NCI-H774 (cell line): ENCODE measurements around the gene TLK1.

Experiments
- DNase-seq: peaks from one replicate; lab custom pipeline; 2025; lab: John Stamatoyannopoulos, UW

TLK1 gene

GRCh38 chr2:170966648-170967396, 193.9 kb downstream of the TLK1 start:
- DNase-seq, result no peak

DNA sequence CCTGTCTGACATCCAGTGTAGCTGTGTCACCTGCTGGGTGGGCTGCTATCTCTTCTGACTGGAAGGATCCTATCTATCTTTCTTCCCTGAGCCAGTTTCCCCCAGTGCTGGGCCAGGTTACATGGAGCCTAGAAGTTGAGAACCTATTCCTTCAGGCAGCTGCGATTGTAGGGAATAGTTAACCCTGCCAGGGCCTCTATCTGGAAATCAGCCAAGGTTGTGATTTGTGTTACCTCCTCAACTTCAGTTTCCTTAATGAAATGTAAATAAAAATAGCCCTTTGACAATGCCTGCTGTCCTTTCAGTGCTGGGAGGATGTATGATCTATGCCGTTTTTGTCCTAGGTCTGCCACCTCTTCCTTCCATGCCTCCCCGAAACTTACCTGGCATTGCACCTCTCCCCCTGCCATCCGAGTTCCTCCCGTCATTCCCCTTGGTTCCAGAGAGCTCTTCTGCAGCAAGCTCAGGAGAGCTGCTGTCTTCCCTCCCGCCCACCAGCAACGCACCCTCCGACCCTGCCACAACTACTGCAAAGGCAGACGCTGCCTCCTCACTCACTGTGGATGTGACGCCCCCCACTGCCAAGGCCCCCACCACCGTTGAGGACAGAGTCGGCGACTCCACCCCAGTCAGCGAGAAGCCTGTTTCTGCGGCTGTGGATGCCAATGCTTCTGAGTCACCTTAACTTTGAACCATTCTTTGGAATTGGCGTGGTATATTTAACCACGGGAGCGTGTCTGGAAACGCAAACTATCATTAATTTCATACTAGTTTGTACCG, 195.1 kb downstream of the TLK1 start:
- no peak for DNase-seq

DNA sequence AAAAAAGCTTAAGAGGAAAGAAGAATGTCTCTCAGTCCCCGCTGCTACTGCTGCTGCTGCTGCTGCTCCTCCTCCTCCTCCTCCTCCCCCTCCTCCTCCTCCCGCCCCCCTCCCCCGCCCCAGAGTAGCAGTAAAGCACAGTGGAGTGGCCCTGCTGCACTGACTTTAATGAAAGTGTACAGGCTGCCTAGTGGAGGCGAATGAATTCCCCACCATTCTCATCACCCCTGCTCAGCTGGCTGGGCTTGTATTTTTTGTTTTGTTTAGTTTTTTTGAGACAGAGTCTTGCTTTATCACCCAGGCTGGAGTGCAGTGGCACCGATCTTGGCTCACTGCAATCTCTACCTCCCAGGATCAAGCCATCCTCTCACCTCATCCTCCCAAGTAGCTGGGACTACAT, 197.3 kb downstream of the TLK1 start:
- no peak for DNase-seq

- no peak for DNase-seq
Observed at GRCh38 chr2:170953941-170954340, 206.8 kb downstream of the TLK1 start.

DNA sequence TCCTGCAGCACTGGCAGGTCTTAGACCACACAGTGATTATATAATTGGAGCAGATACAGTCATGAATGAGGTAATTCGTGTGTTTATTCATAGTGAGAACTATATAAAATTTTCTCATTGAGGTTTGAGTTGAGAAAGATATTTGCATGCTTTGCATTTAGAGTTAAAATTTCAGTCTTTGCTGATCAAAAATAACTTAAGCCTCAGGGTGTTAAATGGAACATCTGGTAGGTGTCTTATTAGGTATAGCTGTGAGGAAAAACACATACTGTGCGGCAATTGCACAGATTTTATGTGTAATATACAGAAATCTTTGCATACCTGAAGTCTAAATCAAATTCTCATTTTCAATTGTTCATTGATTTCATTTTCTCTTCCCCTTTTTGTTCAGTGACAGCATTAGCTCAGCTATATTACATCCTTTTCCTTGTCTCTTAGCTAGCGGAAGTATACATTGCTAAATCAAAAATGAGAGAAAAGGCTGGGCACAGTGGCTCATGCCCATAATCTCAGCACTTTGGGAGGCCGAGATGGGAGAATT, 210.4 kb downstream of the TLK1 start:
- no peak for DNase-seq

- no peak for DNase-seq
Observed at GRCh38 chr2:170949415-170949814, 211.3 kb downstream of the TLK1 start.

DNA sequence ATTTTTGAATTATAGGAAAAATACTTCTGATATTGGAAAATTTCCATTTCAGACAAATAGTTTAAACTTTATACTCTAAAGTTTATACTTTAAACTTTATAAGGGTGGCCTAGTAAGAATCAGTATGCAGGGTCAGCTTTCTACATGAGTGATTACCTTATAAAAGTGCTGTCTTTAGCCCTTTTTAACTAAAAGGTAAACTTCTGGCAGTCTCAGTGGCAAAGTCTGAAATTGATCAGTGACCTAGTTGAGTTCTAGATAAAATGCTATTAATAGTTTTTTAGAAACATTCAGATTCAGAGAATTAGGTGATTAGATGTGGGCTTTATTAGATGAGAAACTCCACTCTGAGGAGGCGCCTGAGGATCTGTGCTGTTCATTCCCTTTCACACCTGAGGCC, 216.1 kb downstream of the TLK1 start:
- DNase-seq, result no peak

GRCh38 chr2:170943596-170943995, 217.1 kb downstream of the TLK1 start:
- no peak for DNase-seq

DNA sequence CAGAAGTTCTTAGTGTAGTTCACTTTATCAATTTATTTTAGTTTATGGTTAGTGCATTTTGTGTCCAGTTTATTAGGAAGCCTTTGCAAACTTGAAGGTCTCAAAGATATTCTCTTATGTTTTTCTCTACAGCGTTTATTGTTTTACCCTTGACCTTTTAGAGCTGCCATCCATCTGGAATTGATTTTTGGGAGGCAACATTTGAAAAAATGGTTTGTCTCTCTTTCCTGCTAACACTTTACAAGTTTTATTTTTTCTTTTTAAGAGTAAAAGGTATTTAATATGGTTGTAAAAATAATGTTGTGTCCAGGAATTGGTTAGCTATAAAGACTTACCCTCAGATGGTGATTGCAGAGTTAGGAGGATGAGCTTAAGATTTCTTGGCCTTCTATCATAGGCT, 217.7 kb downstream of the TLK1 start:
- DNase-seq, result no peak

DNA sequence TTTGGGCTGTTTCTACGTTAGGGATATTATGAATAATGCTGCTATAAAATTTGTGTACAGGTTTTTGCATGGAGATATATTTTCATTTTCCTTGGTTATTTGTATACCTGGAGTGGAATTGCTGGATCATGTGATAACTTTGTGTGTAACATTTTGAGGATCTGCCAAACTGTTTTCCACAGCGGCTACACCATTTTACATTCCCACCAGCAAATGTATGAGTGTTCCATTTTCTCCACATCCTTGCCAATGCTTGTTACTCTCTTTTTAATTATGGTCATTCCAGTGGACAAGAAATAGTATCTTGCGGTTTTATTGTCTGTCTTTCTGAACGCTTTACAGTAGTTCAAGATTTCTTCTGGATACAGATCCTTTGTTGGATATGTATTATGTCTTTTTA, 218.1 kb downstream of the TLK1 start:
- DNase-seq, result no peak
